Stimulated activated CD8-positive, alpha-beta memory T cell treated with anti-CD3 and anti-CD28 coated beads, Interleukin-15, amount 100 ng/mL, for 24 hours (primary cell): Measurements from ENCODE around the gene RASA4B.
A peak's percentile ranks its signal among the peaks of the same experiment; 100 is the strongest.
"Not testable (repeated sequence)": the region's sequence is repeated elsewhere in the genome, so short reads cannot be mapped to it uniquely, and the experiment has no call there.

Source experiments
- DNase-seq: peaks from one replicate; pipeline ENCODE4 v3.0.0-alpha.2; 2020; ENCODE audit warnings: low read depth

RASA4B gene

GRCh38 chr7:102511860-102512522 lies 5.6 kb downstream of the RASA4B start:
- not testable (repeated sequence) for DNase-seq

- DNase-seq, result not testable (repeated sequence)
These were observed 7.0 kb downstream of the RASA4B start for GRCh38 chr7:102510575-102510974.

- not testable (repeated sequence) for DNase-seq
These were observed 10.0 kb downstream of the RASA4B start for GRCh38 chr7:102507410-102508088.

- DNase-seq, result not testable (repeated sequence)
These were observed 12.0 kb downstream of the RASA4B start for GRCh38 chr7:102505298-102506185.

GRCh38 chr7:102503141-102503540 lies 14.4 kb downstream of the RASA4B start:
- not testable (repeated sequence) for DNase-seq

- DNase-seq, result not testable (repeated sequence)
These were observed 19.3 kb downstream of the RASA4B start for GRCh38 chr7:102498321-102498720.

GRCh38 chr7:102497308-102497707 lies 20.3 kb downstream of the RASA4B start:
- not testable (repeated sequence) for DNase-seq

GRCh38 chr7:102496861-102497260 lies 20.7 kb downstream of the RASA4B start:
- not testable (repeated sequence) for DNase-seq

- DNase-seq, result not testable (repeated sequence)
These were observed 23.0 kb downstream of the RASA4B start for GRCh38 chr7:102494473-102495149.

- not testable (repeated sequence) for DNase-seq
These were observed 23.6 kb downstream of the RASA4B start for GRCh38 chr7:102494026-102494425.

- DNase-seq, result not testable (repeated sequence)
These were observed 24.2 kb downstream of the RASA4B start for GRCh38 chr7:102493220-102493935.

GRCh38 chr7:102490529-102491075 lies 27.0 kb downstream of the RASA4B start:
- DNase-seq, result not testable (repeated sequence)

- DNase-seq, result not testable (repeated sequence)
These were observed 33.3 kb downstream of the RASA4B start for GRCh38 chr7:102484317-102484716.

GRCh38 chr7:102481962-102482361 lies 35.6 kb downstream of the RASA4B start:
- not testable (repeated sequence) for DNase-seq

GRCh38 chr7:102479982-102480637 lies 37.5 kb downstream of the RASA4B start:
- not testable (repeated sequence) for DNase-seq

GRCh38 chr7:102479209-102479584 lies 38.4 kb downstream of the RASA4B start:
- DNase-seq, result not testable (repeated sequence)

GRCh38 chr7:102478314-102479208 lies 39.0 kb downstream of the RASA4B start, which contains the start of gene POLR2J:
Gene POLR2J (minus strand): TSS chr7:102478922. CDS start chr7:102478860, 62 bp downstream.
- DNase-seq, result peak; percentile 71

GRCh38 chr7:102474736-102475435 lies 42.7 kb downstream of the RASA4B start:
- not testable (repeated sequence) for DNase-seq
